Parathyroid adenoma (tissue), 2 donors: ENCODE measurements around the gene PXDN.

Experiments
- H2AFZ ChIP-seq: fragments of 300-600 bp; sonication (generic); one replicate; pipeline ENCODE4 v1.7.0; 2017; ENCODE audit warnings: antibody characterized with exemption, mild to moderate bottlenecking
- H3K27ac ChIP-seq: fragments of 300-600 bp; sonication (generic); one replicate; pipeline ENCODE4 v1.7.0; 2017
- H3K27me3 ChIP-seq: fragments of 300-600 bp; sonication (generic); one replicate; pipeline ENCODE4 v1.7.0; 2017; ENCODE audit warnings: low read length; ENCODE audit not compliant: control insufficient read depth, insufficient read depth
- H3K36me3 ChIP-seq: fragments of 300-600 bp; sonication (generic); one replicate; pipeline ENCODE4 v1.7.0; 2017; ENCODE audit warnings: low read length; ENCODE audit not compliant: control insufficient read depth, insufficient read depth
- H3K4me1 ChIP-seq: fragments of 300-600 bp; sonication (generic); one replicate; pipeline ENCODE4 v1.7.0; 2017; ENCODE audit warnings: control low read depth
- H3K4me2 ChIP-seq: fragments of 300-600 bp; sonication (generic); one replicate; pipeline ENCODE4 v1.7.0; 2017; ENCODE audit warnings: low read length
- H3K4me3 ChIP-seq: fragments of 300-600 bp; sonication (generic); one replicate; pipeline ENCODE4 v1.7.0; 2017; ENCODE audit warnings: low read depth, low read length
- H3K79me2 ChIP-seq: fragments of 300-600 bp; sonication (generic); one replicate; pipeline ENCODE4 v1.7.0; 2017; ENCODE audit warnings: control low read depth
- H3K9ac ChIP-seq: fragments of 300-600 bp; sonication (generic); one replicate; pipeline ENCODE4 v1.7.0; 2017; ENCODE audit warnings: mild to moderate bottlenecking
- H3K9me3 ChIP-seq: fragments of 300-600 bp; sonication (generic); one replicate; pipeline ENCODE4 v1.7.0; 2017; ENCODE audit warnings: low read length; ENCODE audit not compliant: control insufficient read depth
- TF ChIP-seq, protein P1 (sequence below): fragments of 300-600 bp; sonication (generic); IDR thresholded peaks from one replicate; pipeline ENCODE4 v1.7.0; 2017; ENCODE audit warnings: antibody characterized with exemption, mild to moderate bottlenecking
- donor health status: primary hyperparathyroidism.

The PXDN gene

DNA sequence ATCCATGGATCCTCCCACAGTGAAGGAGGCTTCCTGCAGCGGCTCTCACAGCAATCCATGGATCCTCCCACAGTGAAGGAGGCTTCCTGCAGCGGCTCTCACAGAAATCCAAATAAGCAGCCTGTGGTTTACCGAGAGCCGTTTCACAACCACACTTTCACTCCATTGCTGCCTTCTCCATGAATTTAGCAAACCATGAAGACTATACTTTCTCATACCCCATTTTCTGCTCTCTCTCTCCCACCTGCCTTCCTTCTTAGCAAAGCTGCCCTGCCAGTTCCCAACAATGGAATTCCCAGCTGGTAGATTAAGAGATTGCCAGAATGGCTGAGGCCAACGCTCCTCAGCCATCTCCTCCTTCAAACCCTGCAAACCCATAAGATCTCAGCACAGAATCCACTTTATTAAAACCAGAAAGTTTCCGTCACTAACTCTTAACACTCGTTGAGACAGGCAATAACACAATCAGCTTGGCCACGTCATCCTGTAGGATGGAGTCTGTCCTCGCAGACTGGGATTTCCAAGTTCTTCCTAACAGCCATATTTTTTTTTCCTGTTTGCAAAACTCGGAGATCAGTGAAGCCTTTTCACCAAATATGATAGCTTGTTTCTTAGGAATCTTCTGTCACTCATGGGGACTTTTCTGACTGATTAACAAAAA lies 162.2 kb downstream of the PXDN start:
- no peak overlapping the region for H3K4me2 ChIP-seq
- TF ChIP-seq, protein P1, sequence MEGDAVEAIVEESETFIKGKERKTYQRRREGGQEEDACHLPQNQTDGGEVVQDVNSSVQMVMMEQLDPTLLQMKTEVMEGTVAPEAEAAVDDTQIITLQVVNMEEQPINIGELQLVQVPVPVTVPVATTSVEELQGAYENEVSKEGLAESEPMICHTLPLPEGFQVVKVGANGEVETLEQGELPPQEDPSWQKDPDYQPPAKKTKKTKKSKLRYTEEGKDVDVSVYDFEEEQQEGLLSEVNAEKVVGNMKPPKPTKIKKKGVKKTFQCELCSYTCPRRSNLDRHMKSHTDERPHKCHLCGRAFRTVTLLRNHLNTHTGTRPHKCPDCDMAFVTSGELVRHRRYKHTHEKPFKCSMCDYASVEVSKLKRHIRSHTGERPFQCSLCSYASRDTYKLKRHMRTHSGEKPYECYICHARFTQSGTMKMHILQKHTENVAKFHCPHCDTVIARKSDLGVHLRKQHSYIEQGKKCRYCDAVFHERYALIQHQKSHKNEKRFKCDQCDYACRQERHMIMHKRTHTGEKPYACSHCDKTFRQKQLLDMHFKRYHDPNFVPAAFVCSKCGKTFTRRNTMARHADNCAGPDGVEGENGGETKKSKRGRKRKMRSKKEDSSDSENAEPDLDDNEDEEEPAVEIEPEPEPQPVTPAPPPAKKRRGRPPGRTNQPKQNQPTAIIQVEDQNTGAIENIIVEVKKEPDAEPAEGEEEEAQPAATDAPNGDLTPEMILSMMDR: no peak
- H3K79me2 ChIP-seq: no peaks in the 10 kb centered on the region
- no peak overlapping the region for H3K27ac ChIP-seq
- no peak overlapping the region for H2AFZ ChIP-seq
- H3K27me3 ChIP-seq: no peaks in the 10 kb centered on the region
- no peak overlapping the region for H3K4me3 ChIP-seq
- H3K9me3 ChIP-seq: no peaks in the 10 kb centered on the region
- no peaks in the 10 kb centered on the region for H3K4me1 ChIP-seq
- no peak overlapping the region for H3K9ac ChIP-seq
- no peaks in the 10 kb centered on the region for H3K36me3 ChIP-seq
